Measurements from ENCODE around the gene BEX3. TPM values are rescaled to one million over a fixed set of nuclear protein-coding genes. Genes with fewer than 3 reads are reported as not detected.

BEX3 gene
- total RNA-seq, 2 donors from 2014 or later: 595 to 651 TPM

DNA sequence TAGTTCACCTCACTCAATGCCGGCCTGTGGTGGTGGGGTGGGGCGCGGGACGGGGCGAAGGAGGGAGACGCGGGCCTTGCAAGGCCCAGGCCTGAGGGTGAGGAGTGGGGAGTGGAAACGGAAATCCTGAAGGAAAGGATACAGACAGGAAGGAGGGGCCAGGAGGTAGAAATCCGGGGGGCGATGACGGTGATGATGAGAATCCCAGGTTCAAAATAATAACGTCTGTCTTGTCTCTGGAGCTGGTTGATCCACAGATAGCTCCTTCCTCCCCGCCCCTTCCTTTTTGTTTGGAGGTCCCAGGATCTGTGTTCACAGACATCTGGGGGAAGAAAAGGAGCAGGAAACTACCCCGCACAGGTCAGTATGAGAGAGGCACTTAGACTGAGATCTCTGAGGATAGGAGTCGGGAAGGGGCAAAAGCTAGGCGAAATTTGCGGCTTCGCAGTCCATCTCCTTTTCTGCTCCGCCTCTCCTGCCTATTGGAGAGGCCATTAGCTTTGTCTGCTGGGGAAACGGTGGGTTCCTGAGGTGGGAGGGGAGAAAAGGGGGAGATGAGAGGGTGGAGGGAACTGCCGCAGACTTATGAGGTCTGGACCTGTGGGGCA lies 45.6 kb upstream of the BEX3 start:
- Histone ChIP-seq H3K36me3 (ENCODE audit: control insufficient read depth, insufficient read depth, low read length) (no peaks in the 10 kb centered on the region), H3K27ac (ENCODE audit: low read depth, low read length) (peak overlapping the region; percentile 84), H3K27me3 (ENCODE audit: control insufficient read depth, insufficient read depth, low read length, poor library complexity, severe bottlenecking) (no peaks in the 10 kb centered on the region), H3K4me1 (ENCODE audit: control insufficient read depth, insufficient read depth, low read length) (no peaks in the 10 kb centered on the region), H3K9me3 (ENCODE audit: control insufficient read depth, low read length) (no peaks in the 10 kb centered on the region), H3K4me3 (ENCODE audit: low read length) (no peak overlapping the region), H3K9ac (ENCODE audit: extremely low read depth, low read length, poor library complexity, severe bottlenecking) (peak overlapping the region; percentile 3)
- 20 to 35% methylated on average over 1 to 16 of the region's 21 CpGs for WGBS, 2 experiments (ENCODE audit: insufficient coverage in 1 of 2, insufficient read length in 1 of 2)
- peak overlapping the region; percentile 63 for H3K27ac Mint-ChIP-seq
- H3K27me3 Mint-ChIP-seq (ENCODE audit: insufficient read depth): peaks cover 6% of the 10 kb centered on the region
- peak overlapping the region; percentile 53 for H3K4me3 Mint-ChIP-seq
- H3K36me3 Mint-ChIP-seq (ENCODE audit: low read depth): no peaks in the 10 kb centered on the region
- peak; percentile 83 for DNase-seq
- H3K4me1 Mint-ChIP-seq: peaks cover 26% of the 10 kb centered on the region
- H3K9me3 Mint-ChIP-seq: peaks cover 2% of the 10 kb centered on the region
- TF ChIP-seq, protein P1, sequence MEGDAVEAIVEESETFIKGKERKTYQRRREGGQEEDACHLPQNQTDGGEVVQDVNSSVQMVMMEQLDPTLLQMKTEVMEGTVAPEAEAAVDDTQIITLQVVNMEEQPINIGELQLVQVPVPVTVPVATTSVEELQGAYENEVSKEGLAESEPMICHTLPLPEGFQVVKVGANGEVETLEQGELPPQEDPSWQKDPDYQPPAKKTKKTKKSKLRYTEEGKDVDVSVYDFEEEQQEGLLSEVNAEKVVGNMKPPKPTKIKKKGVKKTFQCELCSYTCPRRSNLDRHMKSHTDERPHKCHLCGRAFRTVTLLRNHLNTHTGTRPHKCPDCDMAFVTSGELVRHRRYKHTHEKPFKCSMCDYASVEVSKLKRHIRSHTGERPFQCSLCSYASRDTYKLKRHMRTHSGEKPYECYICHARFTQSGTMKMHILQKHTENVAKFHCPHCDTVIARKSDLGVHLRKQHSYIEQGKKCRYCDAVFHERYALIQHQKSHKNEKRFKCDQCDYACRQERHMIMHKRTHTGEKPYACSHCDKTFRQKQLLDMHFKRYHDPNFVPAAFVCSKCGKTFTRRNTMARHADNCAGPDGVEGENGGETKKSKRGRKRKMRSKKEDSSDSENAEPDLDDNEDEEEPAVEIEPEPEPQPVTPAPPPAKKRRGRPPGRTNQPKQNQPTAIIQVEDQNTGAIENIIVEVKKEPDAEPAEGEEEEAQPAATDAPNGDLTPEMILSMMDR (conservative IDR thresholded peaks at IDR 0.05): no peak

DNA sequence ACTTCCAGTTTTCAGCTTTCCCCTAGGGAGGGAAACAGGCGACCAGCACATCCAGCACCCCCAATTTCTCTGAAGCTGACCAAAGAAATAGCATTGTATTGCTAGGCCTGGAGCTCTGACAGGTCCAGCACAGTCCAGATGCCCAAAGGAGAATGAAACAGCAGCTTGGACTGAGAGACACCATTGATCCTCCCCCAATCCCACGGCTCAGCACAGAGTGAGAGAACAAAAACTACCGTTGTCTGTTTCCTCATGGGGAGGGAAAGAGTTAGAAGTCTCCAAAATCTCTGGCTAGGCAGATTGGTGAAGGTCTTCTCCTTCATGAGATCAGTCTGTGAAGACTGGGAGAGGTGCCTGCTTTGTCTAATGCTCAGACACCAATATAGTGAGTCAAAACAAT lies 37.7 kb upstream of the BEX3 start:
- TF ChIP-seq, protein P1 (conservative IDR thresholded peaks at IDR 0.05): no peak
- no peak for DNase-seq
- Mint-ChIP-seq H3K4me1 (peaks cover 21% of the 10 kb centered on the region), H3K4me3 (no peak overlapping the region), H3K27me3 (ENCODE audit: insufficient read depth) (no peaks in the 10 kb centered on the region), H3K27ac (no peak overlapping the region), H3K36me3 (ENCODE audit: low read depth) (no peaks in the 10 kb centered on the region), H3K9me3 (no peaks in the 10 kb centered on the region)
- 94% methylated on average over 2 of the region's 3 CpGs; no CpG with 5 or more reads in 1 of the 2 experiments for WGBS, 2 experiments (ENCODE audit: insufficient coverage in 1 of 2, insufficient read length in 1 of 2)
- no peak overlapping the region for H3K9ac ChIP-seq (ENCODE audit: extremely low read depth, low read length, poor library complexity, severe bottlenecking)
- H3K4me1 ChIP-seq (ENCODE audit: control insufficient read depth, insufficient read depth, low read length): no peaks in the 10 kb centered on the region
- H3K36me3 ChIP-seq (ENCODE audit: control insufficient read depth, insufficient read depth, low read length): no peaks in the 10 kb centered on the region
- peaks cover 5% of the 10 kb centered on the region for H3K27me3 ChIP-seq (ENCODE audit: control insufficient read depth, insufficient read depth, low read length, poor library complexity, severe bottlenecking)
- H3K9me3 ChIP-seq (ENCODE audit: control insufficient read depth, low read length): no peaks in the 10 kb centered on the region
- no peak overlapping the region for H3K27ac ChIP-seq (ENCODE audit: low read depth, low read length)
- no peak overlapping the region for H3K4me3 ChIP-seq (ENCODE audit: low read length)

DNA sequence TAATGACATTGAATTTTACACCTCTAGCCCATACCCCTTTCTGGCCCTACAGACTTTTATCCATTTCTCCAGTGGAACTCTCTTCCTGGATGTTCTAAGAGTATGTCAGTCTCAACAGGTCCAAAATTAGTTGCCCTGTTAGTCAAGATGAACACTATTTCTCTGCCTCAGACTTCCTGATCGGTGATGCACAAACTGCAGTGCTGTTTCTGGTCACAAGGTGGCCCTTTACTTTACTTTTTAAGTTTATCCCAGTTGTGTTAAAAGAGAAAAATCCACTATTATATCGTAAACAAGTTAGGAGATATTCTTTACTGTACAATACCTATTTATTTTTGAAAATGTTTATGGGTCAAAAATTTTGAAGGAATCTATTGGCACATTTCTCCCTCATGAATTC lies 33.2 kb upstream of the BEX3 start:
- WGBS, 2 experiments (ENCODE audit: insufficient coverage in 1 of 2, insufficient read length in 1 of 2): 46% methylated on average over 1 of the region's 2 CpGs; no CpG with 5 or more reads in 1 of the 2 experiments
- H3K4me3 ChIP-seq (ENCODE audit: low read length): no peak overlapping the region
- no peaks in the 10 kb centered on the region for H3K36me3 Mint-ChIP-seq (ENCODE audit: low read depth)

More for the DNA sequence above, 33.2 kb upstream of the BEX3 start:
- H3K27ac ChIP-seq (ENCODE audit: low read depth, low read length): no peak overlapping the region
- H3K9ac ChIP-seq (ENCODE audit: extremely low read depth, low read length, poor library complexity, severe bottlenecking): no peak overlapping the region
- H3K27ac Mint-ChIP-seq: no peak overlapping the region
- no peaks in the 10 kb centered on the region for H3K9me3 ChIP-seq (ENCODE audit: control insufficient read depth, low read length)
- no peaks in the 10 kb centered on the region for H3K36me3 ChIP-seq (ENCODE audit: control insufficient read depth, insufficient read depth, low read length)
- TF ChIP-seq, protein P1 (conservative IDR thresholded peaks at IDR 0.05): peak; percentile 81
- no peak overlapping the region for H3K4me3 Mint-ChIP-seq
- H3K27me3 Mint-ChIP-seq (ENCODE audit: insufficient read depth): peaks cover 7% of the 10 kb centered on the region
- no peaks in the 10 kb centered on the region for H3K4me1 ChIP-seq (ENCODE audit: control insufficient read depth, insufficient read depth, low read length)
- DNase-seq: peak; percentile 74
- H3K9me3 Mint-ChIP-seq: peaks cover 2% of the 10 kb centered on the region
- peaks cover 17% of the 10 kb centered on the region for H3K4me1 Mint-ChIP-seq
- no peaks in the 10 kb centered on the region for H3K27me3 ChIP-seq (ENCODE audit: control insufficient read depth, insufficient read depth, low read length, poor library complexity, severe bottlenecking)

All from endodermal cell (in vitro differentiated cells).